NCI-H187 (cell line): ENCODE measurements around the gene ATP2B3.

Experiments
- DNase-seq, 2 experiments: peaks; one replicate each; lab custom pipeline; 2025; lab: John Stamatoyannopoulos, UW

The ATP2B3 gene

GRCh38 chrX:153507484-153508178 lies 9.8 kb upstream of the ATP2B3 start:
- DNase-seq, result peak; percentile 62 to 64

- DNase-seq, result no peak
Measured at GRCh38 chrX:153509592-153509991, 7.8 kb upstream of the ATP2B3 start.

GRCh38 chrX:153510383-153510782 lies 7.1 kb upstream of the ATP2B3 start:
- DNase-seq, result no peak

- no peak for DNase-seq
Measured at GRCh38 chrX:153511784-153512500, 5.5 kb upstream of the ATP2B3 start.

- no peak for DNase-seq
Measured at GRCh38 chrX:153512501-153512893, 4.9 kb upstream of the ATP2B3 start.

GRCh38 chrX:153513265-153513664 lies 4.2 kb upstream of the ATP2B3 start:
- no peak for DNase-seq

- DNase-seq, result no peak
Measured at GRCh38 chrX:153514259-153514658, 3.2 kb upstream of the ATP2B3 start.

GRCh38 chrX:153515435-153515834 lies 2.0 kb upstream of the ATP2B3 start:
- DNase-seq, result no peak

GRCh38 chrX:153516073-153516472 lies 1.4 kb upstream of the ATP2B3 start:
- no peak for DNase-seq

GRCh38 chrX:153517946-153518834 lies 748 bp downstream of the ATP2B3 start:
- DNase-seq, result no peak

GRCh38 chrX:153519569-153520286 lies 2.3 kb downstream of the ATP2B3 start:
- DNase-seq, result no peak

GRCh38 chrX:153520287-153520917 lies 3.0 kb downstream of the ATP2B3 start:
- DNase-seq, result no peak

- no peak for DNase-seq
Measured at GRCh38 chrX:153521034-153521433, 3.6 kb downstream of the ATP2B3 start.

- DNase-seq, result no peak
Measured at GRCh38 chrX:153522259-153522658, 4.8 kb downstream of the ATP2B3 start.

GRCh38 chrX:153523269-153523668 lies 5.8 kb downstream of the ATP2B3 start:
- DNase-seq, result no peak

GRCh38 chrX:153524234-153524633 lies 6.8 kb downstream of the ATP2B3 start:
- DNase-seq, result no peak

- DNase-seq, result no peak
Measured at GRCh38 chrX:153525451-153525850, 8.0 kb downstream of the ATP2B3 start.

- DNase-seq, result no peak
Measured at GRCh38 chrX:153526042-153526441, 8.6 kb downstream of the ATP2B3 start.

- no peak for DNase-seq
Measured at GRCh38 chrX:153526801-153527200, 9.4 kb downstream of the ATP2B3 start.

GRCh38 chrX:153527208-153527607 lies 9.8 kb downstream of the ATP2B3 start:
- no peak for DNase-seq

- DNase-seq, result peak; percentile 15 to 62
Measured at GRCh38 chrX:153530411-153531129, 13.1 kb downstream of the ATP2B3 start.
